Measurements from ENCODE around the gene ZNF107.
"Not testable (repeated sequence)": the region's sequence is repeated elsewhere in the genome, so short reads cannot be mapped to it uniquely, and the experiment has no call there.

The ZNF107 gene

DNA sequence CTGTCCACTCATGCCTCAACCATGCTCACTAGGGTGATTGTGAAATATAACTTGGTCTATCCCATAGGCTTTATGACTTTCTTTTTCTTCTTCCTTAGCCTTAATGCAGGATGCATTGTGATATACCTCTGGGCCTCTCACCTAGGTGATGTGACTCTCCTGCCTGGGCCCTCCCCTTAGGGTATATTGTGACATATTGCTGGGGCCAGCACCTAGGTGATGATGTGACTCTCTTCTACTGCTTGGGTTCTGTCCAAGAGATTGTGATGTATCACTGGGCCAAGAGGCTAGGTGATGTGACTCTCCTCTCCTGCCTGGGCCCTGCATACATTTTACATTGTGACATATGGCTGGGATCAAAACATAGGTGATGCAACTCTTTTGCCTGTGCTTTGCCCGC lies 14.7 kb upstream of the ZNF107 start:
- no peak for DNase-seq

DNA sequence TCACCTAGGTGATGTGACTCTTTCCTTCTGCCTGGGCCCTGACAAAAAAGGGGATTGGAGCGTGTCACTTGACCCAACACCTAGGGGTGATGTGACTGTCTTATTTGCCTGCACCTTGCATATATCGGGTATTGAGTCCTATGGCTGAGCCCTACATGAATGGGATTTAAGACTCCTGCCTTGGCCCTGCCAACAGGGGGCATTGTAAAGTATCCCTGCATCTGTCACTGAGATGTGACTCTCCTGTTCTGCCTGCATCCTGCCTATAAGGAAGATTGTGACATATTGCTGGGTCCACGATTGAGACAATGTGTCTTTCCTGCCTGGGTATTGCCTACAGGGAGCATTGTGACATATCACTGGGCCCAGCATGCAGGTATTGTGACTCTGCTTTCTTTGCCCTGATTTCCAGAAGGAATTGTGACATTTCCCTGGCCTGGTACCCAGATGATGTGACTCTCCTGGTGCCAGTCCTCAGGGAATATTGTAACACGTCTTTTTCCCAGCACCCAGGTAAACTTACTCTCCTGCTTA lies 14.2 kb upstream of the ZNF107 start:
- no peak for DNase-seq

DNA sequence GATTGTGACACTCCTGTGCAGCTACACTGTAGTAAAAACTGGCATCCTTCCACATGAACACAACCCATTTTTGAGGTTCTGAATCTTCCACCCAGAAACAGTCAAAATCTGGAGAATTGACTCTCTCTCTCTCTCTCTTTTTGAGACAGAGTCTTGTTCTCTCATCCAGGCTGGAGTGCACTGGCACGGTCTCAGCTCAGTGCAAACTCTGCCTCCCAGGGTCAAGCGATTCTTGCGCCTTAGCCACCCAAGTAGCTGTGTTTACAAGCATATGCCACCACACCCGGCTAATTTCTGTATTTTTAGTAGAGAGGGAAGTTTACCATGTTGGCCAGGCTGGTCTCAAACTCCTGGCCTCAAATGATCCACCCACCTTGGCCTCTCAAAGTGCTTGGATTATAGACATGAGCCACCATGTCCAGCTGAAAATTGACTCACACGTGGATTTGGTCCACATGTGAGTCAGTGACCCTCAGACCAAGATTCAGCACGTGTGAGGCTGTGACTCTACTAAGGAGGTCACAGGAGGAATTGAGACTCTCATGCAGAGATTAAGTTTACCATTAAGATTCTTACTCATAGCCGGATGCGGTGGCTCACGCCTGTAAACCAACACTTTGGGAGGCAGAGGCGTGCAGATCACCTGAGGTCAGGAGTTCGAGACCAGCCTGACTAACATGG lies 12.1 kb upstream of the ZNF107 start:
- no peak for DNase-seq

DNA sequence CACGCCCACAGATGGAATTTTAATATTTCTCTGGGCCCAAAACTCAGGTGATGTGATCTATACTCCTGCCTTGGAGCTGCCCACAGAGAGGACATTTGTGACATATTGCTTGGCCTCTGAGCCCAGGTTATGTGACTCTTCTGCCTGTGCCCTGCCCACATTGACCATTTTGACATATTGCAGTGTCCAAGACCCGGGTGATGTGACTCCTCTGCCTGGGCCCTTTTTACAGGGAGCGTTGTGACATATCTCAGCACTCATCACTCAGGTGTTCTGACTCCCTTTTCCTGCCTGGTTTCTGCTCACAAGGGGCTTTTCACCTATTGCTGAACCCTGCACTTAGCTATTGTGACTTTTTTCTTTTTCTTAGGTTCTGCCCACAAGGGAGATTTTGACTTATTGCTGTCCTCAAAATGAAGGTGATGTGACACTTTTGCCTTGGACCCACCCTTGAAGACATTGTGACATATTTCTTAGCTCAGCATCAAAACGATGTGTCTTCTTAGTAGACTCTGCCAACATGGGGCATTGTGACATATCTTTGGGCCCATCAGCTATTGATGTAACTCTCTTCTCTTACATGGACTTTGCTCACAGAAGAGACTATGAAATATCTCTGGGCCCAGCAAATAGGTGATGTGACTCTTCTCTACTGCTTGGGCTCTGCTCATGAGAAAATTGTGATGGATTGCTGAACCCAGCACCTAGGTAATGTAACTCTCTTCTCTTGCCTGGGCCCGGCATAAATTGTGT lies 11.0 kb upstream of the ZNF107 start:
- DNase-seq = no peak

DNA sequence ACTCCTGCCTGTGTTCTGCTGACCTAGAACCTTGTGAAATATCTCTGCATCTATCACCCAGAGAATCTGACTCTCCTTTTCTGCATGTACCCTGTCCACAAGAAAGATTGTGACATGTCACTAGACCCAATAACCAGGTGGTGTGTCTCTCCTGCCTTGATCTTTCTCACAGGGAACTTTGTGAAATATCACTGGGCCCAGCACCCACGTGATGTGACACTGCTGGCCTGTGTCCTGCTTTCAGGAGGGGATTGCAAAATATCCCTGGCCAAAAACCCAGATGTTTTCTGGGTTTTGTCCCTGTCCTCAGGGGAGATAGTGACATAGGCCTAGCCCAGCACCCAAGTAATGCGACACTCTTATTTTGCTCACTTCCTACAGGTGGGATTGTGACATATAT lies 10.1 kb upstream of the ZNF107 start:
- DNase-seq = no peak

DNA sequence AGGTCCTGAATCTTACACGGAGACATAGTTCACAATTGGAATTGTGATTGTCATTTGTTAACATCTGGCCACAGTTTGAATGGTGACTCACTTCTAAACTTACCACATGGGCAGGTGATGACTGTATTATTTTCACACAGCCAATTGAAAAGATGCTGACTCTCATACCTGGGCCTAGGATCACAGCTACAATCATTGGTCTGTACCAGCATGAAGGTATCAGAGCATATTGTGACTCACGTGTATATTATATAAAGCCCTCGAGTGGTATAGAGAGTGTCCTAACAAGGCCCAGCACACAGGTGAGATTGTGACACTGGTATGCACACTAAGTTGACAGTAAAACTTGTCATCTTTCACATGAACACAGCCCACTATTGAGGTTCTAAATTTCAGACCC lies 9.4 kb upstream of the ZNF107 start:
- DNase-seq = no peak

DNA sequence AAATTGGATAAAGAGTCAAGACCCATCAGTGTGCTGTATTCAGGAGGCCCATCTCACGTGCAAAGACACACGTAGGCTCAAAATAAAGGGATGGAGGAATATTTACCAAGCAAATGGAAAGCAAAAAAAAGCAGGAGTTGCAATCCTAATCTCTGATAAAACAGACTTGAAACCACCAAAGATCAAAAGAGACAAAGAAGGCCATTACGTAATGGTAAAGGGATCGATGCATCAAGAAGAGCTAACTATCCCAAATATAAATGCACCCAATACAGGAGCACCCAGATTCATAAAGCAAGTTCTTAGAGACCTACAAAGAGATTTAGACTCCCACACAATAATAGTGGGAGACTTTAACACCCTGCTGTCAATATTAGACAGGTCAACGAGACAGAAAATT lies 3.8 kb upstream of the ZNF107 start:
- not testable (repeated sequence) for DNase-seq

DNA sequence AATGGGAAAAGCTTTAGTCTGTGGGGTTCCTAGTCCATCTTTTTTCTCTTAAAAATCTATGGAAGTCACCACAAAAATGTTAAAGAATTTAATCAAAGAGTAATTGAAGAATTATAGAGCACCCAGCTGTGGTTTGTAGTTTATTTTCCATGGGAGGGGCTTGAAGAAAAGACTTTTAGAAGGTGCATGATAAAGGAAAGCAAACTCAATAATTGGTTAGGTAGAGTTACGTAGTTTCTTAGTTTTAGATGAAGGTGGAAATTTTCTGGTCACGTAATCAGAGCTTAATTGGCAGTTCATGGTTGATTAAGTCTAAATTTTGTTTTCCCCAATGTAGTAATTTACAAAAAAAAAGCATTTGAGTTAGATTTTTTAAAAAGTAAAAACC lies 724 bp downstream of the ZNF107 start:
- DNase-seq = no peak

DNA sequence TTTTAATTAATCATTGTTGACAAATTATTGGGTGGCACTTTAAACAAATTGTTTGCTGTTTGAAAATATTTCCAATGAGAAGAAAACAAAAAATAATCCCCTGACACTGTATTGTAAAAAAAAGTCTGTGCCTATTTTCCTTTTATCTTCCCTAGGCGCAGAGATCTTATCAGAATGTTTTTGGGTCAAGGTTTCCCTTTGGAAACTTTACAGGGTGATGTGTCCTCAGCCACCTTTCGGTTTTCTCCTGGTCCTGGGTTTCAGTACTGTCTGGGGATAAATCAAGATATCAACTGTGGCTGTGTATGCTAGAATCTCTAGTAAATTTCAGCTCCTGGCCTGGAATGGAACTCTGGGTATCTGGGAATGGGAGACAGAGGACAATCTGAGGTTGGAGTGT lies 1.4 kb downstream of the ZNF107 start:
- no peak for DNase-seq

DNA sequence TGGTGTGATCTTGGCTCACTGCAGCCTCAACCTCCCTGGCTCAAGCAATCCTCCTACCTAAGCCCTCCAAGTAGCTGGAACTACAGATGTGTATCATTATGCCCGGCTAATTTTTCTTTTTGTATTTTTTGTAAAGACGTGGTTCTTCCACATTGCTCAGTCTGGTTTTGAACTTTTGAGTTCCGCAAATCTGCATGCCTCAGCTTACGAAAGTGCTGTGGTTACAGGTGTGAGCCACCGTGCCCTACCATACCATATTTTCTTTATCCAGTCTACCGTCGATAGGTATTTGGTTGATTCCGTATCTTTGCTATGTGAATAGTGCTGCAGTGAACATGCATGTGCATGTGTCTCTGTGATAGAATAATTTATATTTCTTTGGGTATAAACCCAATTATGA lies 6.5 kb downstream of the ZNF107 start:
- no peak for DNase-seq

DNA sequence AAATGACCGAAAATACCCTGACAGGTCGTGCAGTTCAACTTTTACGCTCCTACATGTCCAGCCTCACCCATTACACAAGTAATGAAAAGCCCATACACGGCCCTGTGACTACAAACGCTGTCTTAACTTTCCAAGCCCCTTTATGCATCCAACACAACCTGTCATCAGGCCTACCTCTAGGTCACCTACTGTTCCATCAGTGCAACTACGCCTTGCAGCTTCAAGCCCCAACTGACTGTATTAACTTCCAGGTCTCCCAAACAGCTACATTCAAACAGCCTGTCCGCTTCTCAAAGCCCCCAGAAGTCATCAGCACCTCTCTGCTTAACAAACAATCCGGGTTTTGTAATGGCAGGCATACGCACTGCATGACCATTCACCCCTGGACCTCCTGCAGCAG lies 19.2 kb downstream of the ZNF107 start:
- no peak for DNase-seq

DNA sequence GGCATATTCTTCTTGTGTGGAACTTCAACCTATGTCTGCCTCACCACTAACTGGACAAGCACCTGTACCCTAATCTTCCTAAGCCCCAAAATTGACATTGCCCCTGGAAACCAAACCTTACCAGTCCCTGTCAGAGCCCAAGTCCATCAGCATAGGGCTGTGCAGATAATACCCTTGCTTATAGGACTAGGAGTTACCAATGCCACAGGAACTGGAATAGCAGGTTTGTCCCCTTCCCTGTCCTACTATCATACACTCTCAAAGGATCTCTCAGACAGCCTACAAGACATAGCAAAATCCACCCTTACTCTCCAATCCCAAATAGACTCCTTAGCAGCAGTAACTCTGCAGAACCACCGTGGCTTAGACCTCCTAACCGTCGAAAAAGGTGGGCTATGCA lies 19.8 kb downstream of the ZNF107 start:
- DNase-seq = no peak

DNA sequence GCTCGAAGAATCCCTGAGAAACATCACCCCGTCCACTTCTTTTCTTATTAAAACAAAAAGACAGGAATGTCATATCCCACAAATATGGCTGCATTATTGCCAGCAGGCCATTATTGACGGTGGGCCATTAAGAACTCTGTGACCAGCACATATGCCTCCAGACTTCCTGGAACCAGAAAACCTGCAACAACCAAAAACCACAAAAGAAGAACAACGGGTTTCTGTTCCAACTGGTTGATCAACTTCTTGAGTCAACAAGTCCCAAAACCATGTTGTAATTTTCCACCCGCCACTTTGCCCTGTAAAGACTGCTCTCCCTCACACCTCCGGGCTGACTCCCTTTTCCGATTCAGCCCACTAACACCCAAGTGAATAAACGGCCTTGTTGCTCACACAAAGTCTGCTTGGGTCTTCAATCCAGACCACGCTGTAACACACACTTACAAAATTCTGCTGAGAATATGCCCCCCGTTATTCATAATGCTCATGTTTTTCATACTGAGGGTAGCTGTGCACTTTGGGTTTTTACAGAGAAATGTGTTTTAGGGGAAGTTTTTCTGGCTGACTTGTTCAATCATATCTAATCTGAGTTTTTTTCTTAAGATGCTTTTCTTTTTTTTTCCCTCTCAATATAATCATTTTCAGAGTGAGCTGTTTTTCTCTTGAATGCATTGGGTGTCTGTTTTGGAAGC lies 20.7 kb downstream of the ZNF107 start:
- DNase-seq = no peak

DNA sequence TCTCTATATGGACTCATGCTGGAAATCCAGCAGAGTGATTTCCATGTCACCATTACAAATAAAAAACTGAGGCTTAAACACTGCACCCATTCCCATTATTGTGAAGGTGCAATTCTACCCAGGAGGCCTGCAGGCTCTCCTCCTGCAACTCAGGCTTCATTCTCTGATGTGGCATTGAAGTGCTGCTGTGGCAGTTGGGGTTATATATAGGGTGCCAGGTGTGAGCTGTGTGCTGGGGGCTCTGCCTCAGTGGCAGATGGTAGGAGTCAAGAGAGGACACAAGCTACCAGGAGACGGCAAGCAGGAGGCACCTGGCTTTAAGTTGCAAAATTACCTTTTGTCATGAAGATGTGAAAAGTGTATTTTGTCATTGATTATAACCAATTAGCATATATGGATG lies 21.3 kb downstream of the ZNF107 start:
- DNase-seq = no peak

DNA sequence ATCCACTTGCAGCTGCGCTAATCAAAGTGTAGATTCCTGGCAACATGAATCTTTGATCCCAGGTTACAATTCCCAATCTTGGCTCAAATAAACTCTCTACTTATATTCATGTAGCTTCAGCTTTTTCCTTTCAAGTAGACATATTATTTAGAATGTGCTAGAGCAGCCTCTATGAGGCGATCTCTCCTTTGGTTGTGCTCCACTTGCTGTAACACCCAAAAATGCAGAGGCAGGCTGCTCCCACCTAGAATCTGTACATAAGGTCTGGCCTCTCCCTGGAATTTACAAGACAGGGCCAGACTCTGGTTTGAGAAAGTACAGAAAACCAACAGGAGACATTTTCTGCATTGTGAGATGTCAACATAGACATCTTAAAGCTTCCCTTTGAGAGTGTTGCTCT lies 23.1 kb downstream of the ZNF107 start:
- DNase-seq = no peak

DNA sequence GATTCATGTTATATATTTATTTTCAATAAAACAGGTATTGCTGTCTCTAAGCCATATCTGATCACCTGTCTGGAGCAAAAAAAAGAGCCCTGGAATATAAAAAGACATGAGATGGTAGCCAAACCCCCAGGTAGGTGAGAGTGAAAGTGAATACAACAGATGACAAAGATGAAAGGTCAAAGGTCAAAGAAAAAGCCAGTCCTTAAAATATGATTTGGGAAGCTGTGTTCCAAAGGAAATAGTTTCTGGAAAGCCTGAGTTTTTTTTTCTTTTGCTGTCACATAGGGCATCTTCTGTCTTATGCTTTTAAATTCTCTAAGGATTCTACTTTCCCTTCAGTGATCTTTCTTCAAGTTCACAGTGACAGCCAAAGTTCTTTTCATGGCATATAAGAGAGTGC lies 25.9 kb downstream of the ZNF107 start:
- DNase-seq = no peak

DNA sequence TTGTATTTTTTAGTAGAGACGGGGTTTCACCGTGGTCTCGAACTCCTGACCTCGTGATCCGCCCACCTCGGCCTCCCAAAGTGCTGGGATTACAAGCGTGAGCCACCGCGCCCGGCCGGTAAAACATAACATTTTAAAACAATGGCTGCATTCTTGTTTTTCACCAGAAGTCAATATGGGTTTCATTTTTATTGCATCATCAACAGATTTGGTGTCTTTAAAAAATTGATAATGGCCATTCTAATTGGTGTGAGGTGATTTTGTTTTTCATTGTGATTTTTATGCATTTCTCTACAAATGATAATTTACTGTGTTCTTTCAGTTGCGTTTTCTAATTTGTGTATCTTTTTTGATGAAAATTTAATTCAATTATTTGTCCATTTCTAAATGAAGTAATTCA lies 31.9 kb downstream of the ZNF107 start:
- not testable (repeated sequence) for DNase-seq

DNA sequence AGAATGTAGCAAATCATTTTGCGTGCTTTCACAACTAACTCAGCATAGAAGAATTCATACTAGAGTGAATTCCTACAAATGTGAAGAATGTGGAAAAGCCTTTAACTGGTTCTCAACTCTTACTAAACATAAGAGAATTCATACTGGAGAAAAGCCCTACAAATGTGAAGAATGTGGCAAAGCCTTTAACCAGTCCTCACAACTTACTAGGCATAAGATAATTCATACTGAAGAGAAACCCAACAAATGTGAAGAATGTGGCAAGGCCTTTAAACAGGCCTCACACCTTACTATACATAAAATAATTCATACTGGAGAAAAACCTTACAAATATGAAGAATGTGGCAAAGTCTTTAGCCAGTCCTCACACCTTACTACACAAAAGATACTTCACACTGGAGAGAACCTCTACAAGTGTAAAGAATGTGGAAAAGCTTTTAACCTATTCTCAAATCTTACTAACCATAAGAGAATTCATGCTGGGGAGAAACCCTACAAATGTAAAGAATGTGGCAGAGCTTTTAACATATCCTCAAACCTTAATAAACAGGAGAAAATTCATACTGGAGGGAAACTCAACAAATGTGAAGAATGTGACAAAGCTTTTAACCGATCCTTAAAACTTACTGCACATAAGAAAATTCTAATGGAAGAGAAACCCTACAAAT lies 40.8 kb downstream of the ZNF107 start:
- DNase-seq = no peak

DNA sequence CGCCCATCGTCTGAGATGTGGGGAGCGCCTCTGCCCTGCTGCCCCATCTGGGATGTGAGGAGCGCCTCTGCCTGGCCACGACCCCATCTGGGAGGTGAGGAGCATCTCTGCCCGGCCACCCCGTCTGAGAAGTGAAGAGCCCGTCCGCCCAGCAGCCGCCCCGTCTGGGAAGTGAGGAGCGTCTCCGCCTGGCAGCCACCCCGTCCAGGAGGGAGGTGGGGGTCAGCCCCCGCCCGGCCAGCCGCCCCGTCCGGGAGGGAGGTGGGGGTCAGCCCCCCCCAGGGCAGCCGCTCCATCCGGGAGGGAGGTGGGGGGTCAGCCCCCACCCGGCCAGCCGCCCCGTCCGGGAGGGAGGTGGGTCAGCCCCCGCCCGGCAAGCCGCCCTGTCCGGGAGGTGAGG lies 52.0 kb downstream of the ZNF107 start:
- DNase-seq = not testable (repeated sequence)

DNA sequence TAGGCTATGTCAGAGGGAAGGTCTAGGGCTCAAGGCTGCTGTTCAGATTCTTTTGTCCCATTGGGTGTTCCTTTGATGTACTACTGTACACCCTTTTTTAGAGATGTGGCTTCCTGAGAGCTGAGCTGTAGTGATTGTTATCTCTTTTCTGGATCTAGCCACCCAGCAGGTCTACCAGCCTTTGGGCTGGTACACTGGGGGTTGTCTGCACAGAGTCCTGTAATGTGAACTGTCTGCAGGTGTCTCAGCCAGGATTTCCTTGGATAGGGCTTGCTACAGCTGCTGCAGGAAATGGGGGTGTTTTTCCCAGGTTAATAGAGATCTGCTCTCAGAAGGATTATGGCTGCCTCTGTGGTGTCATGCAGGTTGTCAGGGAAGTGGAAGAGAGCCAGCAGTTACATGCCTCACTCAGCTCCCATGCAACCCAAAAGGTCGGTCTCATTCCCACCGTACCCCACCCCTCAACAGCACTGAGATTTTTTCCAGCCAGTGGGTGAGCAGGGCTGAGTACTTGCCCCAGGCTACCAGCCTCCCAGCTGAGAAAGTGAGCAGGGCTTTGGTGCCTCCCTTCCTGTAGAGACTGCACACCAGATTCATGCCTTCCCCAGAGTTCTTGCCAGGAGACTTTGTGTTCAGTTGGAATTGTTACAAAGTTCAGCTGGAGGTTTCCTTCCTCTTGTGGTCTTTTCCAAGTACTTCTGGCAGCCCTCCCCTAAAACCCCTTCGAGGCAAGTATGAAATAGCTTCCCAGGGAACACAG lies 63.3 kb downstream of the ZNF107 start:
- no peak for DNase-seq

DNA sequence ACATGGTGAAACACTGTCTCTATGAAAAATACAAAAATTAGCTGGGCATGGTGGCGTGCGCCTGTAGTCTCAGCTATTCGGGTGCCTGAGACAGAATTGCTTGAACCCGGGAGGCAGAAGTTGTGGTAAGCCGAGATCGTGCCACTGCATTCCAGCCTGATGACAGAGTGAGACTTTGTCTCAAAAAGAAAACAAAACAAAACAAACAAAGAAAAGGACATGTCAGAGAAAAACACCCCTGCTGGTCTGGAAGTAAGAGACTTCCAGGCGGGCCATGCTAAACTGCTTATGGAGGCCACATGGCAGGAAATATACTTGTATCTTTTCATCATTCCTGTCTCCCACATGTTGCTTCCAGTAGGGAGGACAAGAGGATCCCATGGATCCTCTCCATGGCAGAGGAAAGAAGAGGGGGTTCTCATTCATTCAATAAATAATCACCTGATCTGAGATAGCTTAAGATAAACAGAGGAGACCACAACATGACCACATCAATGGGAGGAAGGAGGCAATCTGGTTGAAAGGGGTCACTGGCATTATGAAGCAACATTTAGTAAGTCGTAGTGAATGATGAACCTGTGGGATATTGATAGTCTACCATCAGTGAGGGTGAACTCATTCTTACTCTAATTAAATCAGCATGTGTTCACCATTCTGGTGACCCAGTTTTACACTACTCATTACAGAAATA lies 67.8 kb downstream of the ZNF107 start:
- DNase-seq = no peak

DNA sequence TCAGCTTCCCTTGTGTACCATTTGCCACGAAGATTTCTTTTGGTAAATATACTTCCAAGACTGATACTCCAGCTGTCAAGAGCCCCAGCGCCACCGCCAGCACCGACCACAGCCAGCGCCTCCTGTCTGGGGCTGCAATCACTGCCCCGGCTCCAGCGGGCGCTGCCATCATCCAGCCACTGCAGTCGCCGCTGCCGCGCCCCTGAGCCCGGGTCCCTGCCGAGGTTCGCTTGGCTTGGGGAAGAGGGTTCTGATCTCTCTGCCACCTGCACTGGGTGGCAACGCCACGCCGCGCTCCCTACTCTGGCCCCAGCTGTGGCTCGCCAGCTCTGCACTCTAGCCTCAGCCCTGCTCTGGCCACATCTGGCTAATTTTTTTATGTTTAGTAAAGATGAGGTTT lies 70.6 kb downstream of the ZNF107 start:
- no peak for DNase-seq
